Measurements from ENCODE around the gene SYT7. TPM values are rescaled to one million over a fixed set of nuclear protein-coding genes. Genes with fewer than 3 reads are reported as not detected.

The SYT7 gene
- total RNA-seq, 6 experiments from 2014 or later = 13.1 to 70.8 (median 31.6) TPM

DNA sequence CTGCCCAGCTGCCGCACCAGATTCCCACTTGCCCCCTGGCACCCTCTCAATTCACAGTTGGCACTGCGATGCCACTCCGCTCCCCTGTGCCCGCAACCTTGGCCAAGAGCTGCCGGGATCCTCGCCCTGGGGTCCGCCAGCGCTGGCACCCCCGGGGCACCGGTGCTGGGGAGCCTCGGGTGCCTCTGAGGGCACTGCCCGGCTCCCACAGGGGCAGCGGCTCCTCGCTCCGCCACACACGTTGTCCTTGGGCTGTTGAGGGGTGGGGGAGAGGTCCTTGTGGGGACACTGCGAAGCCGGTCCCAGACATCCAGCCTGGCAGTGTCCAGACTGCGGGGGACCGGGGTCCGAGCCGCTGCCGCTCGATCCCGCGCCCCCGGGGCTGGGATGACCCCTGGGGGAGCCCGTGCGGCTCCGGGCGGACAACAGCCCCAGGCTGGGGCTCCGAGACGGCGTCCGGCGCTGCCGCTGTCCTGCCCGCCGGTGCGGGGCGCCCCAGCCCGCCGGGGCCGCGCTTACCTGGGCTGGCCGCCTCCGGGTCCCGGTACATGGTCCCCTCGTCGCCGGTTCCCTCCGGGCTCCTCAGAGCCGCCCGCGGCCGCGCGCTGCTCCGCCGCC is 496 bp downstream of the SYT7 start:
- DNase-seq = no peak
- WGBS (ENCODE audit: insufficient coverage, low coverage, low lambda C conversion rate, missing lambda C conversion rate) = 4% methylated on average over 16 of the region's 60 CpGs
- Histone ChIP-seq H3K9me3 (no peaks in the 10 kb centered on the region), H3K27me3 (no peaks in the 10 kb centered on the region), H3K4me1 (peaks cover 0 to 8% (median 1%) of the 10 kb centered on the region in 4 donors), H3K27ac (no peak overlapping the region), H3K36me3 (no peaks in the 10 kb centered on the region), H3K4me3 (peak overlapping the region; percentile 30 to 49 (median 46))
- TF ChIP-seq, protein P1, sequence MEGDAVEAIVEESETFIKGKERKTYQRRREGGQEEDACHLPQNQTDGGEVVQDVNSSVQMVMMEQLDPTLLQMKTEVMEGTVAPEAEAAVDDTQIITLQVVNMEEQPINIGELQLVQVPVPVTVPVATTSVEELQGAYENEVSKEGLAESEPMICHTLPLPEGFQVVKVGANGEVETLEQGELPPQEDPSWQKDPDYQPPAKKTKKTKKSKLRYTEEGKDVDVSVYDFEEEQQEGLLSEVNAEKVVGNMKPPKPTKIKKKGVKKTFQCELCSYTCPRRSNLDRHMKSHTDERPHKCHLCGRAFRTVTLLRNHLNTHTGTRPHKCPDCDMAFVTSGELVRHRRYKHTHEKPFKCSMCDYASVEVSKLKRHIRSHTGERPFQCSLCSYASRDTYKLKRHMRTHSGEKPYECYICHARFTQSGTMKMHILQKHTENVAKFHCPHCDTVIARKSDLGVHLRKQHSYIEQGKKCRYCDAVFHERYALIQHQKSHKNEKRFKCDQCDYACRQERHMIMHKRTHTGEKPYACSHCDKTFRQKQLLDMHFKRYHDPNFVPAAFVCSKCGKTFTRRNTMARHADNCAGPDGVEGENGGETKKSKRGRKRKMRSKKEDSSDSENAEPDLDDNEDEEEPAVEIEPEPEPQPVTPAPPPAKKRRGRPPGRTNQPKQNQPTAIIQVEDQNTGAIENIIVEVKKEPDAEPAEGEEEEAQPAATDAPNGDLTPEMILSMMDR (IDR thresholded peaks at IDR 0.05) = no peak
- TF ChIP-seq POLR2A (IDR thresholded peaks at IDR 0.05) = no peak
- intact Hi-C loops (cut with DNase I) = no loop called here
- ATAC-seq = no peak

DNA sequence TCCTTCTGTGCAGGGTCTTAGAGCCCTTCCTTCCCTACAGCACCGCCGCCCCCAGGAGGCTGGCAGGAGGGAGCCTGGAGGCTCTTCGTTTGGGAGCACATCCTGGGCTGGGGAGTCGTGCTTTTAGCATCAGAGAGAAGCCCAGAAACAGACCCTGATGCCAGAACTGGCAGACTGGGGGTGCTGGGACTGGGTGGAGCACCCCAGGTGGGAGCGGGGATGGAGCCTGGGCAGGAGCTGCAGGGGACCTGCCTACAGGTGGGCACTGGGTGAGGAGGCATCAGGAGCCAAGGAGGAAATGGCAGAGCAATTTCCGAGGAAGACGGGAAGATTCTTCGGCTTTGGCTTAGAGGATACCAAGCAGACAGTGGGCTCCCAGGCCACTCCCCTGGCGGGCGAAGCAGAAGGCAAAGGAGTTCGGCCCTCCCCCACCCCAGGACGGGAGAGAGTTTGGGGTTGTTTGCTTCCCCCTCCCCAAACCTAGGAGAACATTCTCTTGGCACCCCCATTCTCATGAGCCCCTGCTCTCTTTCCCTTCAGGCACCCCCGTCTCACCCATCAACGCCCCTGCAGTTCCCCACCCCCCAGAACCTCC is 1.1 kb downstream of the SYT7 start:
- DNase-seq = no peak
- no peak for ATAC-seq
- Histone ChIP-seq H3K27me3 (no peaks in the 10 kb centered on the region), H3K36me3 (no peaks in the 10 kb centered on the region), H3K9me3 (no peaks in the 10 kb centered on the region), H3K4me3 (no peak overlapping the region), H3K4me1 (peaks cover 0 to 8% (median 1%) of the 10 kb centered on the region in 4 donors), H3K27ac (no peak overlapping the region)
- intact Hi-C loops (cut with DNase I) = loop anchor here (5.0 to 10.0 kb wide), 2 partner anchors 55 to 92 kb away; no protein-coding TSS in a partner anchor
- TF ChIP-seq, protein P1 (IDR thresholded peaks at IDR 0.05) = no peak
- TF ChIP-seq POLR2A (IDR thresholded peaks at IDR 0.05) = no peak
- WGBS (ENCODE audit: insufficient coverage, low coverage, low lambda C conversion rate, missing lambda C conversion rate) = 37% methylated on average over 3 of the region's 14 CpGs

DNA sequence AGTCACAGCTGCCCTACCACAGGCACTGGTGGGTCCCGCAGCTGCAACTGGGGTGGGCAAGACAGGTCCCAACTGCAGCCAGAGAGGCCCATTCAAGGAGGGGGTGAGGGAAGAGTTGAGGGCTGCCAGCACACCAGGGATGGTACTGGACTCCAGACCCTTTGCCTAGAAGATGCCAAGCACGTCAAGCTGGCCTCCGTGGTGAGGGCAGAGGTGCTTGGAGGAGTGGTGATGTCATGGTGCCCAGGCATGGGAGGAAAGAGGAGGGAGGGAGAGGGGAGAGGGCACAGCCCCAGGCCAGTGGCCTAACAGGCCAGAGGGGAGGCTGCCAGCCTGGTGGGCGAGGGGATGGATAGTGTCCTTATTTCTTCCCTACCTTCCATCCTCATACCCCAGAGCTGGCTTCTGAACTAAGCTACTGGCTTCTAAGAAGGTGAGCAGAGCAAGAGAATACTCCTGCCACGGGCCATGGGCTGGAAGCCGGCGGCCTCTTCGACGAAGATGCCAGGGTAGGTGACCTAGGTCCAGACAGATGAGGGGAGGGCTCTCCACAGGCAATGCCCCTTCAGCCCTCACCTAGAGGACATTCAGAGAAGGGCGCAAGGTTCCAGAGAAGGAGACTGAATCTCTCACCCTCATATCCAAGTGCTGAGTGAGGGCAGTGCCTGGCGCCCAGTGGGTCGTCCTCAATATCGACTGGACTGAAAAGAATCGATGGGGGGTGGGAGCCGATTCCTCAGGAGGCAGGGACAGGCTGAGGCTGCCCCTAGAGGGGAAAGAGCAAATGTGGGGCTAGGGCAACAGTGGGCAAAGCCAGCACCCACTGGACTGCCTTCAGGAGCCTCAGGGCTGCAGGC is 1.8 kb downstream of the SYT7 start:
- Histone ChIP-seq H3K27ac (no peak overlapping the region), H3K4me1 (peaks cover 0 to 8% (median 1%) of the 10 kb centered on the region in 4 donors), H3K36me3 (no peaks in the 10 kb centered on the region), H3K4me3 (no peak overlapping the region), H3K9me3 (no peaks in the 10 kb centered on the region), H3K27me3 (no peaks in the 10 kb centered on the region)
- DNase-seq (no peak), ATAC-seq (no peak)
- 67% methylated on average over 7 of the region's 15 CpGs for WGBS (ENCODE audit: insufficient coverage, low coverage, low lambda C conversion rate, missing lambda C conversion rate)
- TF ChIP-seq, protein P1 (IDR thresholded peaks at IDR 0.05) = no peak
- no peak for TF ChIP-seq POLR2A (IDR thresholded peaks at IDR 0.05)
- intact Hi-C loops (cut with DNase I) = loop anchor here (5.0 to 10.0 kb wide), 2 partner anchors 54 to 92 kb away; no protein-coding TSS in a partner anchor

DNA sequence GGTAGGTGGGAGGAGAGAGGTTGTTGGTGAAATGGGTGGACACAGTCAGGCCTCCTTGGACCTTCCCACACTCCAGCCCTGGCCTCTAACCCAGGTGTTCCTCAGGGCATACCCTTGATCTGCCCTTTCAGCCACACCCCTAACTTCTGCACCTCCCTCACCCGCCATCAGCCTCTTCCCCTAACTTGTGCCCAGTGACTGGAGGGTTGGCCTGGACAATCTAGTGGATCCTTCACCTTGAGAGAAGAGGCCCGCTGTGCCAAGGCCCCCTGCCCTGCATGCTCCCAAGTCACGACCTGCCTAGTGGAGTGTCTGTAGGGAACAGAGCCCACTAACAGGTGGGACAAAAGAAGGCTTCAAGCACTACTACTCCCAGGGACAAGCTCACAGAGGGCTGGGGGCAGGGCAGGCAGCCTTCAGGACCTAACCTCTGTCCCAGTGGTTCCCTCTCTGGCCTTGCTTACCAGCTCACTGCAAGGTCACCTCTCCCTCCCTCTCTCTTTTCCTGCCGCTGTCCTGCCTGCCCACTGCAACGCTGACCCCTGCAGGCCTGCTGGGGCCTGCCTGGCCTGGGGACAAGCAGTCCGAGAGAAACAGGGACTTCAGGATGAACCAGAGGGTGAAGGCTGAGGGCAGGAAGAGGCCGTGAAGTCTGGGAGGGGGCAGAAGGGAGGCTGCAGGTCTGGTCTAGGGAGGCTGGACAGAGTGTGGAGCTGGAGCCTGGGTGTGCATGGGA is 3.3 kb downstream of the SYT7 start:
- H3K4me1 ChIP-seq = peaks cover 0 to 8% (median 1%) of the 10 kb centered on the region in 4 donors
- intact Hi-C loops (cut with DNase I) = loop anchor here (5.0 to 10.0 kb wide), 2 partner anchors 53 to 90 kb away; no protein-coding TSS in a partner anchor
- H3K9me3 ChIP-seq = no peaks in the 10 kb centered on the region
- no peak overlapping the region for H3K4me3 ChIP-seq
- no peaks in the 10 kb centered on the region for H3K27me3 ChIP-seq
- TF ChIP-seq POLR2A (IDR thresholded peaks at IDR 0.05) = no peak
- TF ChIP-seq, protein P1 (IDR thresholded peaks at IDR 0.05) = peak; percentile 15 to 29 (median 26)
- 55% methylated on average over 6 of the region's 7 CpGs for WGBS (ENCODE audit: insufficient coverage, low coverage, low lambda C conversion rate, missing lambda C conversion rate)
- DNase-seq (peak in 1 of 3 donors; percentile 58), ATAC-seq (peak in 3 of 4 donors; percentile 5 to 9 (median 8))
- no peak overlapping the region for H3K27ac ChIP-seq
- H3K36me3 ChIP-seq = no peaks in the 10 kb centered on the region
